HCT116 (cell line): ENCODE measurements around the gene ARHGEF10L. TPM values are rescaled to one million over a fixed set of nuclear protein-coding genes. Genes with fewer than 3 reads are reported as not detected.

ENCODE experiments used
- ATAC-seq: fragments of 200-7000 bp; cut with Tn5 transposase; 2 replicates; pipeline ENCODE4 v1.9.1; 2020; ENCODE audit warnings: mild to moderate bottlenecking, moderate library complexity
- BruUV-seq: library from RNA; stranded (reverse); fragments of 400-500 nt; replicated peaks from 2 replicates; lab custom pipeline; 2021; lab: Mats Ljungman, UMichigan
- CTCF ChIA-PET: fragments of 300-600 bp; sonication (Branson Sonifier 250); formaldehyde crosslinking; loops from one replicate; lab custom pipeline; 2021; ENCODE audit warnings: antibody characterized with exemption; lab: Charles Lee
- POLR2A ChIA-PET: fragments of 300-600, 350-600 bp; sonication (Branson Sonifier 250); formaldehyde crosslinking; loops from one replicate; lab custom pipeline; 2021; ENCODE audit warnings: antibody characterized with exemption; lab: Charles Lee
- RAD21 ChIA-PET, 2 experiments: fragments of 300-600 bp; sonication (Branson Sonifier 250); formaldehyde crosslinking; loops; one replicate each; lab custom pipeline; 2023; ENCODE audit warnings: low total read pairs in 2 of 2; ENCODE audit not compliant: uncharacterized antibody in 2 of 2, unreplicated experiment in 2 of 2, low non-redundant PET in 1 of 2; lab: Charles Lee
- DNase-seq: peaks from one replicate; pipeline ENCODE4 v3.0.0-alpha.2; 2010; ENCODE audit warnings: low read depth, low spot score
- H2AFZ ChIP-seq: fragments of 200-600 bp; shearing (Covaris generic), sonication (generic); 2 replicates; pipeline ENCODE4 v1.6.1; 2017; ENCODE audit warnings: low read depth, mixed run types, mixed read lengths, antibody characterized with exemption, low read length; ENCODE audit not compliant: poor library complexity, severe bottlenecking
- H3K27ac ChIP-seq: 2 replicates; pipeline ENCODE4 v1.5.1; 2012; ENCODE audit warnings: low read depth, low read length
- H3K27me3 ChIP-seq: fragments of 200-600 bp; sonication (generic); 2 replicates; pipeline ENCODE4 v1.6.1; 2016; ENCODE audit warnings: mixed run types, low read length, mixed read lengths; ENCODE audit not compliant: insufficient read depth
- H3K36me3 ChIP-seq, 2 experiments: fragments of 200-500 bp in 1 of 2; fragments of 200-600 bp in 1 of 2; sonication (Bioruptor generic) in 1 of 2; sonication (generic) in 1 of 2; 2 replicates each; pipeline versions ENCODE4 v1.5.1 to v1.6.1; 2014 to 2016; ENCODE audit warnings: low read length in 2 of 2, inconsistent platforms in 1 of 2, mixed read lengths in 1 of 2, mixed run types in 1 of 2; ENCODE audit not compliant: insufficient read depth in 2 of 2, control insufficient read depth in 1 of 2
- H3K4me1 ChIP-seq, 2 experiments: fragments of 200-600 bp in 1 of 2; sonication (generic) in 1 of 2; 2 replicates each; pipeline versions ENCODE4 v1.5.1 to v1.6.1; 2012 to 2017; ENCODE audit warnings: low read length in 2 of 2, inconsistent platforms in 1 of 2, mild to moderate bottlenecking in 1 of 2, mixed read lengths in 1 of 2, mixed run types in 1 of 2, moderate library complexity in 1 of 2; ENCODE audit not compliant: insufficient read depth in 2 of 2, control insufficient read depth in 1 of 2
- H3K4me2 ChIP-seq: fragments of 200-600 bp; sonication (generic); 2 replicates; pipeline ENCODE4 v1.6.1; 2017; ENCODE audit warnings: mixed run types, low read length, mixed read lengths
- H3K4me3 ChIP-seq, 2 experiments: fragments of 200-600 bp in 1 of 2; sonication (generic) in 1 of 2; replicated peaks in 1 of 2; 2 replicates each; pipeline ENCODE4 v1.5.1; 2011 to 2016; ENCODE audit warnings: low read length in 2 of 2, control low read depth in 1 of 2, low read depth in 1 of 2, mild to moderate bottlenecking in 1 of 2, mixed read lengths in 1 of 2, mixed run types in 1 of 2
- H3K79me2 ChIP-seq: fragments of 200-600 bp; sonication (generic); 2 replicates; pipeline ENCODE4 v1.6.1; 2017; ENCODE audit warnings: mild to moderate bottlenecking, mixed run types, low read length, moderate library complexity, mixed read lengths; ENCODE audit not compliant: insufficient read depth
- H3K9ac ChIP-seq: fragments of 200-600 bp; sonication (generic); 2 replicates; pipeline ENCODE4 v1.6.1; 2016; ENCODE audit warnings: low read length, mixed read lengths
- H3K9me2 ChIP-seq: fragments of 200-600 bp; sonication (generic), shearing (Covaris generic); 2 replicates; pipeline ENCODE4 v1.6.1; 2017; ENCODE audit warnings: mixed run types, mild to moderate bottlenecking, moderate library complexity; ENCODE audit not compliant: insufficient read depth
- H3K9me3 ChIP-seq, 2 experiments: fragments of 200-500 bp in 1 of 2; fragments of 200-600 bp in 1 of 2; sonication (Bioruptor generic) in 1 of 2; sonication (generic) in 1 of 2; 2 replicates each; pipeline ENCODE4 v1.6.1; 2014 to 2017; ENCODE audit warnings: low read length in 2 of 2, mixed read lengths in 2 of 2, inconsistent platforms in 1 of 2, low read depth in 1 of 2, mild to moderate bottlenecking in 1 of 2, mixed run types in 1 of 2, moderate library complexity in 1 of 2; ENCODE audit not compliant: control insufficient read depth in 1 of 2, insufficient read depth in 1 of 2
- H4K20me1 ChIP-seq: fragments of 200-600 bp; sonication (generic), shearing (Covaris generic); 2 replicates; pipeline ENCODE4 v1.6.1; 2017; ENCODE audit warnings: mixed run types, mild to moderate bottlenecking, moderate library complexity; ENCODE audit not compliant: insufficient read depth
- CBX3 ChIP-seq: IDR thresholded peaks from 2 replicates; pipeline ENCODE4 v1.6.1; 2012; ENCODE audit warnings: low read depth
- EGR1 ChIP-seq: IDR thresholded peaks from 2 replicates; pipeline ENCODE4 v1.6.1; 2012; ENCODE audit warnings: low read depth
- EZH2 ChIP-seq: fragments of 200-600 bp; sonication (generic); IDR thresholded peaks from 2 replicates; pipeline ENCODE4 v1.6.1; 2017; ENCODE audit warnings: antibody characterized with exemption, mixed run types
- EZH2phosphoT487 ChIP-seq: fragments of 200-600 bp; IDR thresholded peaks from 2 replicates; pipeline ENCODE4 v1.6.1; 2018; ENCODE audit warnings: antibody characterized with exemption, borderline replicate concordance
- JUND ChIP-seq: IDR thresholded peaks from 2 replicates; pipeline ENCODE4 v1.6.1; 2012
- MAX ChIP-seq: IDR thresholded peaks from 2 replicates; pipeline ENCODE4 v1.6.1; 2012
- POLR2AphosphoS5 ChIP-seq: IDR thresholded peaks from 2 replicates; pipeline ENCODE4 v1.6.1; 2011; ENCODE audit warnings: mild to moderate bottlenecking, low read depth, low read length, moderate library complexity
- TCF7L2 ChIP-seq: IDR thresholded peaks from 2 replicates; pipeline ENCODE4 v1.7.0; 2011; ENCODE audit warnings: borderline replicate concordance, inconsistent platforms; ENCODE audit not compliant: insufficient read depth, insufficient read length; ENCODE audit errors: extremely low read depth
- YY1 ChIP-seq: IDR thresholded peaks from 2 replicates; pipeline ENCODE4 v1.6.1; 2011; ENCODE audit warnings: low read length, low read depth, moderate library complexity, mild to moderate bottlenecking; ENCODE audit not compliant: insufficient replicate concordance; ENCODE audit errors: extremely low read depth
- ZNF274 ChIP-seq: fragments of 200-500 bp; sonication (Bioruptor generic); IDR thresholded peaks from 2 replicates; pipeline ENCODE4 v1.6.1; 2014; ENCODE audit warnings: mild to moderate bottlenecking, low read depth, low read length, inconsistent platforms
- intact Hi-C: fragments of 100-400 bp; cut with micrococcal nuclease; formaldehyde crosslinking; loops from 2 replicates; pipeline ENCODE4 v1.10.0; 2022
- total RNA-seq: library from RNA; stranded (reverse); gene quantifications from one replicate; pipeline ENCODE4 v1.2.1, GENCODE V29; 2021; ENCODE audit not compliant: unreplicated experiment
- TF ChIP-seq, protein P1 (sequence below): IDR thresholded peaks from 2 replicates; pipeline ENCODE4 v1.6.1; 2011; ENCODE audit warnings: mild to moderate bottlenecking, low read length, moderate library complexity; ENCODE audit not compliant: insufficient replicate concordance; ENCODE audit errors: extremely low read depth
- TF ChIP-seq, protein P2 (sequence below), 3 experiments: fragments of 200-600 bp in 1 of 3; sonication (generic) in 1 of 3; IDR thresholded peaks in 2 of 3; conservative IDR thresholded peaks in 1 of 3; 2 replicates each; pipeline ENCODE4 v1.5.1; 2012 to 2017; ENCODE audit warnings: low read depth in 2 of 3, low read length in 2 of 3, antibody characterized with exemption in 1 of 3, borderline replicate concordance in 1 of 3, control low read depth in 1 of 3, mild to moderate bottlenecking in 1 of 3, mixed read lengths in 1 of 3, mixed run types in 1 of 3, moderate library complexity in 1 of 3; ENCODE audit not compliant: insufficient read depth in 1 of 3
- TF ChIP-seq, protein P3 (sequence below): IDR thresholded peaks from 2 replicates; pipeline ENCODE4 v1.6.1; 2012; ENCODE audit warnings: low read depth

Gene ARHGEF10L
- total RNA-seq, 1 experiment from 2014 or later: 14.7 TPM

- intact Hi-C loops: no loop called here
- no peak for ATAC-seq
Measured at GRCh38 chr1:17538010-17538409, 1.5 kb upstream of the ARHGEF10L start.

More at GRCh38 chr1:17538010-17538409, 1.5 kb upstream of the ARHGEF10L start:
- H3K4me2 ChIP-seq: no peak overlapping the region
- ChIA-PET CTCF (interaction anchor here (0.9 to 1.1 kb wide), 3 partner anchors 35 to 69 kb away, joined by 3 to 4 read pairs (median 3); no protein-coding TSS in a partner anchor), POLR2A (interaction anchor here (0.5 to 1.1 kb wide), 2 partner anchors 14 to 19 kb away, joined by 3 read pairs; no protein-coding TSS in a partner anchor), RAD21 (no interaction called here)
- H3K27me3 ChIP-seq: no peaks in the 10 kb centered on the region
- H3K9ac ChIP-seq: no peak overlapping the region
- H2AFZ ChIP-seq: no peak overlapping the region
- no peak overlapping the region for H3K27ac ChIP-seq
- TF ChIP-seq, protein P1, sequence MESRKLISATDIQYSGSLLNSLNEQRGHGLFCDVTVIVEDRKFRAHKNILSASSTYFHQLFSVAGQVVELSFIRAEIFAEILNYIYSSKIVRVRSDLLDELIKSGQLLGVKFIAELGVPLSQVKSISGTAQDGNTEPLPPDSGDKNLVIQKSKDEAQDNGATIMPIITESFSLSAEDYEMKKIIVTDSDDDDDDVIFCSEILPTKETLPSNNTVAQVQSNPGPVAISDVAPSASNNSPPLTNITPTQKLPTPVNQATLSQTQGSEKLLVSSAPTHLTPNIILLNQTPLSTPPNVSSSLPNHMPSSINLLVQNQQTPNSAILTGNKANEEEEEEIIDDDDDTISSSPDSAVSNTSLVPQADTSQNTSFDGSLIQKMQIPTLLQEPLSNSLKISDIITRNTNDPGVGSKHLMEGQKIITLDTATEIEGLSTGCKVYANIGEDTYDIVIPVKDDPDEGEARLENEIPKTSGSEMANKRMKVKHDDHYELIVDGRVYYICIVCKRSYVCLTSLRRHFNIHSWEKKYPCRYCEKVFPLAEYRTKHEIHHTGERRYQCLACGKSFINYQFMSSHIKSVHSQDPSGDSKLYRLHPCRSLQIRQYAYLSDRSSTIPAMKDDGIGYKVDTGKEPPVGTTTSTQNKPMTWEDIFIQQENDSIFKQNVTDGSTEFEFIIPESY: no peak
- no peak for TF ChIP-seq EZH2
- no peak for TF ChIP-seq TCF7L2
- TF ChIP-seq MAX: no peak
- no peak for TF ChIP-seq ZNF274
- TF ChIP-seq, protein P2, sequence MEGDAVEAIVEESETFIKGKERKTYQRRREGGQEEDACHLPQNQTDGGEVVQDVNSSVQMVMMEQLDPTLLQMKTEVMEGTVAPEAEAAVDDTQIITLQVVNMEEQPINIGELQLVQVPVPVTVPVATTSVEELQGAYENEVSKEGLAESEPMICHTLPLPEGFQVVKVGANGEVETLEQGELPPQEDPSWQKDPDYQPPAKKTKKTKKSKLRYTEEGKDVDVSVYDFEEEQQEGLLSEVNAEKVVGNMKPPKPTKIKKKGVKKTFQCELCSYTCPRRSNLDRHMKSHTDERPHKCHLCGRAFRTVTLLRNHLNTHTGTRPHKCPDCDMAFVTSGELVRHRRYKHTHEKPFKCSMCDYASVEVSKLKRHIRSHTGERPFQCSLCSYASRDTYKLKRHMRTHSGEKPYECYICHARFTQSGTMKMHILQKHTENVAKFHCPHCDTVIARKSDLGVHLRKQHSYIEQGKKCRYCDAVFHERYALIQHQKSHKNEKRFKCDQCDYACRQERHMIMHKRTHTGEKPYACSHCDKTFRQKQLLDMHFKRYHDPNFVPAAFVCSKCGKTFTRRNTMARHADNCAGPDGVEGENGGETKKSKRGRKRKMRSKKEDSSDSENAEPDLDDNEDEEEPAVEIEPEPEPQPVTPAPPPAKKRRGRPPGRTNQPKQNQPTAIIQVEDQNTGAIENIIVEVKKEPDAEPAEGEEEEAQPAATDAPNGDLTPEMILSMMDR (IDR thresholded peaks at IDR 0.05 in 2 of 3, conservative IDR thresholded peaks at IDR 0.05 in 1 of 3; ENCODE audit: borderline replicate concordance in 1 of 3, insufficient read depth in 1 of 3, low read depth in 2 of 3, low read length in 2 of 3): no peak
- no peak for TF ChIP-seq JUND
- TF ChIP-seq EGR1: no peak
- TF ChIP-seq, protein P3, sequence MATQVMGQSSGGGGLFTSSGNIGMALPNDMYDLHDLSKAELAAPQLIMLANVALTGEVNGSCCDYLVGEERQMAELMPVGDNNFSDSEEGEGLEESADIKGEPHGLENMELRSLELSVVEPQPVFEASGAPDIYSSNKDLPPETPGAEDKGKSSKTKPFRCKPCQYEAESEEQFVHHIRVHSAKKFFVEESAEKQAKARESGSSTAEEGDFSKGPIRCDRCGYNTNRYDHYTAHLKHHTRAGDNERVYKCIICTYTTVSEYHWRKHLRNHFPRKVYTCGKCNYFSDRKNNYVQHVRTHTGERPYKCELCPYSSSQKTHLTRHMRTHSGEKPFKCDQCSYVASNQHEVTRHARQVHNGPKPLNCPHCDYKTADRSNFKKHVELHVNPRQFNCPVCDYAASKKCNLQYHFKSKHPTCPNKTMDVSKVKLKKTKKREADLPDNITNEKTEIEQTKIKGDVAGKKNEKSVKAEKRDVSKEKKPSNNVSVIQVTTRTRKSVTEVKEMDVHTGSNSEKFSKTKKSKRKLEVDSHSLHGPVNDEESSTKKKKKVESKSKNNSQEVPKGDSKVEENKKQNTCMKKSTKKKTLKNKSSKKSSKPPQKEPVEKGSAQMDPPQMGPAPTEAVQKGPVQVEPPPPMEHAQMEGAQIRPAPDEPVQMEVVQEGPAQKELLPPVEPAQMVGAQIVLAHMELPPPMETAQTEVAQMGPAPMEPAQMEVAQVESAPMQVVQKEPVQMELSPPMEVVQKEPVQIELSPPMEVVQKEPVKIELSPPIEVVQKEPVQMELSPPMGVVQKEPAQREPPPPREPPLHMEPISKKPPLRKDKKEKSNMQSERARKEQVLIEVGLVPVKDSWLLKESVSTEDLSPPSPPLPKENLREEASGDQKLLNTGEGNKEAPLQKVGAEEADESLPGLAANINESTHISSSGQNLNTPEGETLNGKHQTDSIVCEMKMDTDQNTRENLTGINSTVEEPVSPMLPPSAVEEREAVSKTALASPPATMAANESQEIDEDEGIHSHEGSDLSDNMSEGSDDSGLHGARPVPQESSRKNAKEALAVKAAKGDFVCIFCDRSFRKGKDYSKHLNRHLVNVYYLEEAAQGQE: no peak
- no peak for TF ChIP-seq CBX3
- no peak for TF ChIP-seq YY1
- TF ChIP-seq POLR2AphosphoS5: no peak
- TF ChIP-seq EZH2phosphoT487: no peak
- no peaks in the 10 kb centered on the region for H4K20me1 ChIP-seq
- H3K9me3 ChIP-seq: no peaks in the 10 kb centered on the region
- BruUV-seq: no TSS peak
- no peaks in the 10 kb centered on the region for H3K9me2 ChIP-seq
- no peak overlapping the region for H3K4me3 ChIP-seq
- H3K36me3 ChIP-seq: no peaks in the 10 kb centered on the region
- H3K4me1 ChIP-seq: peaks cover 10 to 52% of the 10 kb centered on the region in 2 experiments; a peak in 3 of 4 replicates
- DNase-seq: no peak
- peaks cover 25% of the 10 kb centered on the region for H3K79me2 ChIP-seq
